Keratinocyte (primary cell): Measurements from ENCODE around the gene VOPP1.

Experiments
- EZH2 ChIP-seq: IDR thresholded peaks from one replicate; pipeline ENCODE4 v1.6.1; 2012; ENCODE audit warnings: inconsistent platforms, mild to moderate bottlenecking, low read length, moderate library complexity
- TF ChIP-seq, protein P1 (sequence below), 3 experiments: IDR thresholded peaks in 1 of 3; conservative IDR thresholded peaks in 1 of 3; optimal IDR thresholded peaks in 1 of 3; 2 replicates in 2 of 3; 3 replicates in 1 of 3; pipeline versions ENCODE3 to v1.5.1; 2011; ENCODE audit warnings: low read length in 3 of 3, mild to moderate bottlenecking in 3 of 3, moderate library complexity in 2 of 3, control low read depth in 1 of 3, inconsistent platforms in 1 of 3; ENCODE audit not compliant: insufficient read depth in 2 of 3; ENCODE audit errors: extremely low read depth in 1 of 3

DNA sequence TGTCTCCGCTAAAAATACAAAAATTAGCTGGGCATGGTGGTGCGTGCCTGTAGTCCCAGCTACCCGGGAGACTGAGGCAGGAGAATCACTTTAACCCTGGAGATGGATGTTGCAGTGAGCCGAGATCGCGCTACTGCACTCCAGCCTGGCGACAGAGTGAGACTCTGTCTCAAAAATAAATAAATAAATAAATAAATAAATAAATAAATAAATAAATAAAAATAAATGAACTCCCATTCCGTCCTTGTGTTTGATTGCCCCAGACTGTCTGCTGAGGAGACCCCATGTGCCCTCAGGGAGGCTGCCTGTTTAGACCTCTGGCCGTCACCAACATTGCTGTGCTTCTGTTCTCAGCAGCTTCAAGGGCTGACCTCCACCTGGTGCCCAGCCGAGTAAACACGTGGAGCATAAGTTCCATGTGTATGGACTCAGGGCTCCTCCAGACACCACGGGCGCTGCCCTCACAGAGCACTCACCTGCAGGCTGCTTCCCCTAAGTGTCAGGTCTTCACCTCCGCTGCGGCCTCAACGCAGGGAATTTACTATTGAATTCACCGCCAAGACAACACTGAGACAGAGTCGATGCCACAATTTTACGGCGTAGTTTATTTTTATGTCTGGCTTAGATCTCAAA is 32.0 kb downstream of the VOPP1 start:
- no peak for TF ChIP-seq EZH2
- TF ChIP-seq, protein P1, sequence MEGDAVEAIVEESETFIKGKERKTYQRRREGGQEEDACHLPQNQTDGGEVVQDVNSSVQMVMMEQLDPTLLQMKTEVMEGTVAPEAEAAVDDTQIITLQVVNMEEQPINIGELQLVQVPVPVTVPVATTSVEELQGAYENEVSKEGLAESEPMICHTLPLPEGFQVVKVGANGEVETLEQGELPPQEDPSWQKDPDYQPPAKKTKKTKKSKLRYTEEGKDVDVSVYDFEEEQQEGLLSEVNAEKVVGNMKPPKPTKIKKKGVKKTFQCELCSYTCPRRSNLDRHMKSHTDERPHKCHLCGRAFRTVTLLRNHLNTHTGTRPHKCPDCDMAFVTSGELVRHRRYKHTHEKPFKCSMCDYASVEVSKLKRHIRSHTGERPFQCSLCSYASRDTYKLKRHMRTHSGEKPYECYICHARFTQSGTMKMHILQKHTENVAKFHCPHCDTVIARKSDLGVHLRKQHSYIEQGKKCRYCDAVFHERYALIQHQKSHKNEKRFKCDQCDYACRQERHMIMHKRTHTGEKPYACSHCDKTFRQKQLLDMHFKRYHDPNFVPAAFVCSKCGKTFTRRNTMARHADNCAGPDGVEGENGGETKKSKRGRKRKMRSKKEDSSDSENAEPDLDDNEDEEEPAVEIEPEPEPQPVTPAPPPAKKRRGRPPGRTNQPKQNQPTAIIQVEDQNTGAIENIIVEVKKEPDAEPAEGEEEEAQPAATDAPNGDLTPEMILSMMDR (optimal IDR thresholded peaks at IDR 0.05 in 1 of 3, IDR thresholded peaks at IDR 0.05 in 1 of 3, conservative IDR thresholded peaks at IDR 0.05 in 1 of 3; ENCODE audit: extremely low read depth in 1 of 3, insufficient read depth in 2 of 3, low read length in 3 of 3), result no peak
